Liver (tissue), 9 donors: Measurements from ENCODE around the gene TRIM6. TPM values are rescaled to one million over a fixed set of nuclear protein-coding genes. Genes with fewer than 3 reads are reported as not detected.

Experiments used
- DNase-seq: peaks from one replicate; pipeline ENCODE4 v3.0.0-alpha.2; 2017; ENCODE audit warnings: low spot score
- H3K27ac ChIP-seq, 2 donors: one replicate each; pipeline ENCODE4 v1.7.0; 2013; ENCODE audit warnings: inconsistent platforms in 2 of 2, low read length in 2 of 2, control low read depth in 1 of 2, low read depth in 1 of 2, mild to moderate bottlenecking in 1 of 2
- H3K27me3 ChIP-seq, 4 donors: one replicate each; pipeline versions ENCODE4 v1.6.1 to v1.7.0; 2013; ENCODE audit warnings: low read length in 3 of 4, inconsistent platforms in 1 of 4, mild to moderate bottlenecking in 1 of 4, moderate library complexity in 1 of 4; ENCODE audit not compliant: control insufficient read depth in 4 of 4, insufficient read depth in 4 of 4
- H3K36me3 ChIP-seq, 4 donors: one replicate each; pipeline versions ENCODE4 v1.6.1 to v1.7.0; 2013; ENCODE audit warnings: low read length in 3 of 4, mild to moderate bottlenecking in 3 of 4, low read depth in 1 of 4, moderate library complexity in 1 of 4; ENCODE audit not compliant: control insufficient read depth in 4 of 4, insufficient read depth in 3 of 4
- H3K4me1 ChIP-seq, 4 donors: one replicate each; pipeline versions ENCODE4 v1.6.1 to v1.7.0; 2013; ENCODE audit warnings: low read length in 3 of 4, mild to moderate bottlenecking in 3 of 4, moderate library complexity in 1 of 4; ENCODE audit not compliant: control insufficient read depth in 4 of 4, insufficient read depth in 4 of 4
- H3K4me3 ChIP-seq, 3 donors: one replicate each; pipeline versions ENCODE4 v1.6.1 to v1.7.0; 2013; ENCODE audit warnings: low read length in 3 of 3, control low read depth in 1 of 3, low read depth in 1 of 3, mild to moderate bottlenecking in 1 of 3
- H3K9ac ChIP-seq, 2 donors: one replicate each; pipeline ENCODE4 v1.7.0; 2013; ENCODE audit warnings: low read length in 2 of 2, mild to moderate bottlenecking in 2 of 2, moderate library complexity in 2 of 2, control low read depth in 1 of 2, low read depth in 1 of 2
- H3K9me3 ChIP-seq, 4 donors: one replicate each; pipeline versions ENCODE4 v1.6.1 to v1.7.0; 2013; ENCODE audit warnings: low read length in 3 of 4; ENCODE audit not compliant: control insufficient read depth in 4 of 4
- EGR1 ChIP-seq, 2 donors: IDR thresholded peaks; 2 replicates each; pipeline ENCODE4 v1.6.1; 2016 to 2018; ENCODE audit warnings: antibody characterized with exemption in 2 of 2, low read depth in 2 of 2
- FOXA1 ChIP-seq: IDR thresholded peaks from 2 replicates; pipeline ENCODE4 v1.6.1; 2016; ENCODE audit warnings: antibody characterized with exemption
- FOXA2 ChIP-seq: IDR thresholded peaks from 2 replicates; pipeline ENCODE4 v1.6.1; 2016; ENCODE audit warnings: antibody characterized with exemption
- GABPA ChIP-seq, 2 donors: IDR thresholded peaks in 1 of 2; conservative IDR thresholded peaks in 1 of 2; 2 replicates each; pipeline ENCODE4 v1.6.1; 2016; ENCODE audit warnings: antibody characterized with exemption in 2 of 2, mild to moderate bottlenecking in 1 of 2, moderate library complexity in 1 of 2
- HNF4A ChIP-seq, 2 donors: conservative IDR thresholded peaks; 2 replicates each; pipeline ENCODE4 v1.6.1; 2016; ENCODE audit warnings: antibody characterized with exemption in 2 of 2, mild to moderate bottlenecking in 2 of 2
- HNF4G ChIP-seq: IDR thresholded peaks from 2 replicates; pipeline ENCODE4 v1.6.1; 2016; ENCODE audit warnings: antibody characterized with exemption
- JUND ChIP-seq, 2 donors: IDR thresholded peaks; 2 replicates each; pipeline ENCODE4 v1.6.1; 2016; ENCODE audit warnings: antibody characterized with exemption in 2 of 2
- NR2F2 ChIP-seq: IDR thresholded peaks from 2 replicates; pipeline ENCODE4 v1.6.1; 2016; ENCODE audit warnings: antibody characterized with exemption
- RAD21 ChIP-seq, 2 donors: IDR thresholded peaks; 2 replicates each; pipeline ENCODE4 v1.6.1; 2016; ENCODE audit warnings: antibody characterized with exemption in 2 of 2, mild to moderate bottlenecking in 2 of 2
- RXRA ChIP-seq, 2 donors: IDR thresholded peaks; 2 replicates each; pipeline ENCODE4 v1.6.1; 2017 to 2018; ENCODE audit warnings: antibody characterized with exemption in 2 of 2, mild to moderate bottlenecking in 1 of 2
- SP1 ChIP-seq: IDR thresholded peaks from 2 replicates; pipeline ENCODE4 v1.6.1; 2018; ENCODE audit warnings: antibody characterized with exemption, mild to moderate bottlenecking
- TAF1 ChIP-seq: conservative IDR thresholded peaks from 2 replicates; pipeline ENCODE4 v1.6.1; 2016; ENCODE audit warnings: antibody characterized with exemption, mild to moderate bottlenecking
- YY1 ChIP-seq: IDR thresholded peaks from 2 replicates; pipeline ENCODE4 v1.6.1; 2016; ENCODE audit warnings: antibody characterized with exemption, mild to moderate bottlenecking
- WGBS: extraction: QIAGEN DNeasy Blood & Tissue Kit; methylation state at CpG from one replicate; pipeline ENCODE4 v1.1.7; 2013; 5-methylcytosine and 5-hydroxymethylcytosine counted together
- polyA plus RNA-seq, 2 donors: library from polyadenylated mRNA; stranded (reverse) in 1 of 2; unstranded in 1 of 2; fragments of 200-250 nt in 1 of 2; fragments of >200 nt in 1 of 2; fragmentation: Nextera tagmentation in 1 of 2; extraction: Ambion mirVana in 1 of 2; gene quantifications; one replicate each; pipeline versions ENCODE4 v1.2.1 to v1.2.3, GENCODE V29; 2013 to 2015
- total RNA-seq, 2 donors: library from RNA; depleted of rRNA; stranded (reverse); fragments of >200 nt; gene quantifications; one replicate each; pipeline ENCODE4 v1.2.3, GENCODE V29; 2014
- TF ChIP-seq, protein P1 (sequence below): IDR thresholded peaks from 2 replicates; pipeline ENCODE4 v1.6.1; 2016; ENCODE audit warnings: antibody characterized with exemption
- TF ChIP-seq, protein P2 (sequence below): IDR thresholded peaks from 2 replicates; pipeline ENCODE4 v1.6.1; 2016; ENCODE audit warnings: antibody characterized with exemption
- TF ChIP-seq, protein P3 (sequence below): fragments of 150-350 bp; IDR thresholded peaks from 2 replicates; pipeline ENCODE4 v1.5.1; 2017; ENCODE audit warnings: improper control_type of control experiment, low read depth, low read length; ENCODE audit not compliant: missing input control
- TF ChIP-seq, protein P4 (sequence below): IDR thresholded peaks from 2 replicates; pipeline ENCODE4 v1.6.1; 2016; ENCODE audit warnings: antibody characterized with exemption
- TF ChIP-seq, protein P5 (sequence below): IDR thresholded peaks from 2 replicates; pipeline ENCODE4 v1.6.1; 2016; ENCODE audit warnings: antibody characterized with exemption, mild to moderate bottlenecking
- donor health status: healthy.
- donor health status: healthy.
- donor health status: healthy.
- donor health status: healthy.
- donor health status: healthy.

The TRIM6 gene
- total and polyA plus RNA-seq, 4 donors, result 0.39 to 5.3 (median 0.58) TPM

DNA sequence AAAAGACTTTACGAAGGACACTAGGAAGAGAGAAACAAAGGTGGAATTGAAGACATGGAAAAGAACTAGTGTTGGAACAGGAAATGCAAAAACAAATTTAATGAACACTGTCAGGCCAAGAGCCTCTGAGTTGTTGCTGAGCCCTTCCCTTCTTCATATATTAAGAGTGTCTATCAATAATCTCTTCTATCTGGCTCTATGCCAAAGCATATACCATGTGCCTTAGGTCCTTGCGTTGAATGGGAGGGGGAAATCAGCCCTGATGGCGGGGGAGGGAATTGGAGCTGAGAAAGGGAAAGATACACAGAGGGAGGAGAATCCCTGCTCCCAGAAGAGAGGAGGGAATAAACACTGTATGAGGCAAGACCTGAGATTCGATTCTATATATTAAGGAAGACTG lies 21.3 kb upstream of the TRIM6 start:
- Histone ChIP-seq H3K9ac (no peak overlapping the region), H3K4me3 (no peak overlapping the region), H3K4me1 (no peaks in the 10 kb centered on the region), H3K27me3 (no peaks in the 10 kb centered on the region), H3K36me3 (no peaks in the 10 kb centered on the region), H3K9me3 (no peaks in the 10 kb centered on the region), H3K27ac (no peak overlapping the region)
- TF ChIP-seq HNF4G (no peak), YY1 (no peak), NR2F2 (no peak), RAD21 (IDR thresholded peaks at IDR 0.05) (no peak), TAF1 (no peak), RXRA (IDR thresholded peaks at IDR 0.05) (no peak), FOXA2 (no peak), GABPA (IDR thresholded peaks at IDR 0.05 in 1 of 2, conservative IDR thresholded peaks at IDR 0.05 in 1 of 2) (no peak), SP1 (no peak), JUND (IDR thresholded peaks at IDR 0.05) (no peak), FOXA1 (no peak), EGR1 (IDR thresholded peaks at IDR 0.05; ENCODE audit: low read depth in 2 of 2) (no peak), HNF4A (conservative IDR thresholded peaks at IDR 0.05) (no peak)
- TF ChIP-seq, protein P1, sequence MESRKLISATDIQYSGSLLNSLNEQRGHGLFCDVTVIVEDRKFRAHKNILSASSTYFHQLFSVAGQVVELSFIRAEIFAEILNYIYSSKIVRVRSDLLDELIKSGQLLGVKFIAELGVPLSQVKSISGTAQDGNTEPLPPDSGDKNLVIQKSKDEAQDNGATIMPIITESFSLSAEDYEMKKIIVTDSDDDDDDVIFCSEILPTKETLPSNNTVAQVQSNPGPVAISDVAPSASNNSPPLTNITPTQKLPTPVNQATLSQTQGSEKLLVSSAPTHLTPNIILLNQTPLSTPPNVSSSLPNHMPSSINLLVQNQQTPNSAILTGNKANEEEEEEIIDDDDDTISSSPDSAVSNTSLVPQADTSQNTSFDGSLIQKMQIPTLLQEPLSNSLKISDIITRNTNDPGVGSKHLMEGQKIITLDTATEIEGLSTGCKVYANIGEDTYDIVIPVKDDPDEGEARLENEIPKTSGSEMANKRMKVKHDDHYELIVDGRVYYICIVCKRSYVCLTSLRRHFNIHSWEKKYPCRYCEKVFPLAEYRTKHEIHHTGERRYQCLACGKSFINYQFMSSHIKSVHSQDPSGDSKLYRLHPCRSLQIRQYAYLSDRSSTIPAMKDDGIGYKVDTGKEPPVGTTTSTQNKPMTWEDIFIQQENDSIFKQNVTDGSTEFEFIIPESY, result no peak
- TF ChIP-seq, protein P2, sequence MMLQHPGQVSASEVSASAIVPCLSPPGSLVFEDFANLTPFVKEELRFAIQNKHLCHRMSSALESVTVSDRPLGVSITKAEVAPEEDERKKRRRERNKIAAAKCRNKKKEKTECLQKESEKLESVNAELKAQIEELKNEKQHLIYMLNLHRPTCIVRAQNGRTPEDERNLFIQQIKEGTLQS, result no peak
- TF ChIP-seq, protein P3, sequence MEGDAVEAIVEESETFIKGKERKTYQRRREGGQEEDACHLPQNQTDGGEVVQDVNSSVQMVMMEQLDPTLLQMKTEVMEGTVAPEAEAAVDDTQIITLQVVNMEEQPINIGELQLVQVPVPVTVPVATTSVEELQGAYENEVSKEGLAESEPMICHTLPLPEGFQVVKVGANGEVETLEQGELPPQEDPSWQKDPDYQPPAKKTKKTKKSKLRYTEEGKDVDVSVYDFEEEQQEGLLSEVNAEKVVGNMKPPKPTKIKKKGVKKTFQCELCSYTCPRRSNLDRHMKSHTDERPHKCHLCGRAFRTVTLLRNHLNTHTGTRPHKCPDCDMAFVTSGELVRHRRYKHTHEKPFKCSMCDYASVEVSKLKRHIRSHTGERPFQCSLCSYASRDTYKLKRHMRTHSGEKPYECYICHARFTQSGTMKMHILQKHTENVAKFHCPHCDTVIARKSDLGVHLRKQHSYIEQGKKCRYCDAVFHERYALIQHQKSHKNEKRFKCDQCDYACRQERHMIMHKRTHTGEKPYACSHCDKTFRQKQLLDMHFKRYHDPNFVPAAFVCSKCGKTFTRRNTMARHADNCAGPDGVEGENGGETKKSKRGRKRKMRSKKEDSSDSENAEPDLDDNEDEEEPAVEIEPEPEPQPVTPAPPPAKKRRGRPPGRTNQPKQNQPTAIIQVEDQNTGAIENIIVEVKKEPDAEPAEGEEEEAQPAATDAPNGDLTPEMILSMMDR, result no peak
- TF ChIP-seq, protein P4, sequence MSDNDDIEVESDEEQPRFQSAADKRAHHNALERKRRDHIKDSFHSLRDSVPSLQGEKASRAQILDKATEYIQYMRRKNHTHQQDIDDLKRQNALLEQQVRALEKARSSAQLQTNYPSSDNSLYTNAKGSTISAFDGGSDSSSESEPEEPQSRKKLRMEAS, result no peak
- TF ChIP-seq, protein P5, sequence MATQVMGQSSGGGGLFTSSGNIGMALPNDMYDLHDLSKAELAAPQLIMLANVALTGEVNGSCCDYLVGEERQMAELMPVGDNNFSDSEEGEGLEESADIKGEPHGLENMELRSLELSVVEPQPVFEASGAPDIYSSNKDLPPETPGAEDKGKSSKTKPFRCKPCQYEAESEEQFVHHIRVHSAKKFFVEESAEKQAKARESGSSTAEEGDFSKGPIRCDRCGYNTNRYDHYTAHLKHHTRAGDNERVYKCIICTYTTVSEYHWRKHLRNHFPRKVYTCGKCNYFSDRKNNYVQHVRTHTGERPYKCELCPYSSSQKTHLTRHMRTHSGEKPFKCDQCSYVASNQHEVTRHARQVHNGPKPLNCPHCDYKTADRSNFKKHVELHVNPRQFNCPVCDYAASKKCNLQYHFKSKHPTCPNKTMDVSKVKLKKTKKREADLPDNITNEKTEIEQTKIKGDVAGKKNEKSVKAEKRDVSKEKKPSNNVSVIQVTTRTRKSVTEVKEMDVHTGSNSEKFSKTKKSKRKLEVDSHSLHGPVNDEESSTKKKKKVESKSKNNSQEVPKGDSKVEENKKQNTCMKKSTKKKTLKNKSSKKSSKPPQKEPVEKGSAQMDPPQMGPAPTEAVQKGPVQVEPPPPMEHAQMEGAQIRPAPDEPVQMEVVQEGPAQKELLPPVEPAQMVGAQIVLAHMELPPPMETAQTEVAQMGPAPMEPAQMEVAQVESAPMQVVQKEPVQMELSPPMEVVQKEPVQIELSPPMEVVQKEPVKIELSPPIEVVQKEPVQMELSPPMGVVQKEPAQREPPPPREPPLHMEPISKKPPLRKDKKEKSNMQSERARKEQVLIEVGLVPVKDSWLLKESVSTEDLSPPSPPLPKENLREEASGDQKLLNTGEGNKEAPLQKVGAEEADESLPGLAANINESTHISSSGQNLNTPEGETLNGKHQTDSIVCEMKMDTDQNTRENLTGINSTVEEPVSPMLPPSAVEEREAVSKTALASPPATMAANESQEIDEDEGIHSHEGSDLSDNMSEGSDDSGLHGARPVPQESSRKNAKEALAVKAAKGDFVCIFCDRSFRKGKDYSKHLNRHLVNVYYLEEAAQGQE, result no peak
- no peak for DNase-seq
- 83% methylated on average over 4 of the region's 4 CpGs for WGBS

DNA sequence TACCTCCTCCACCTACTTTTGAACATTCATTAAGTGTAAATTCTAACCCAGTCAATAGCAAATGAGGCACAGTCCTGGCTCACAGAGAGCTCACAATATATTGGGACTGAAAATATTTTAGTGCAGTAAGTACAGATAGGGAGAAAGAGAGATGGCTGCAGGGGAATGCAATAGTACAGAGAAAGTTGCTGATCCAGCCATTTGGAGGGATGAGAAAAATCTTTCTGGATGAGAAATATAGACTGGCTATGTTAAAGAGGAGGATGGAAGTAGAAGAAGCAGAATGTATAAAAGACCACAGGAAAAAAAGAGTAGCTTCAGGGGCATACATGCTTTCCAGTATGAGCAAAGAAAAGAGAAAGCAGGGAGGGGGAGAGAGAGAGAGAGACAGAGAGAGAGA lies 19.3 kb upstream of the TRIM6 start:
- Histone ChIP-seq H3K27me3 (no peaks in the 10 kb centered on the region), H3K9me3 (no peaks in the 10 kb centered on the region), H3K27ac (no peak overlapping the region), H3K36me3 (no peaks in the 10 kb centered on the region), H3K9ac (no peak overlapping the region), H3K4me3 (no peak overlapping the region), H3K4me1 (no peaks in the 10 kb centered on the region)
- DNase-seq, result no peak
- no peak for TF ChIP-seq FOXA1
- TF ChIP-seq, protein P3, result no peak
- TF ChIP-seq, protein P5, result no peak
- no peak for TF ChIP-seq JUND (IDR thresholded peaks at IDR 0.05)
- TF ChIP-seq, protein P2, result no peak
- no peak for TF ChIP-seq GABPA (IDR thresholded peaks at IDR 0.05 in 1 of 2, conservative IDR thresholded peaks at IDR 0.05 in 1 of 2)
- TF ChIP-seq FOXA2, result no peak
- no peak for TF ChIP-seq TAF1
